Muscle layer of duodenum (tissue), 2 donors: Measurements from ENCODE around the gene CDK2.

Experiments used
- H3K27ac ChIP-seq: one replicate; pipeline ENCODE4 v1.7.0; 2013; ENCODE audit warnings: mild to moderate bottlenecking, low read length
- H3K27me3 ChIP-seq: one replicate; pipeline ENCODE4 v1.7.0; 2013; ENCODE audit warnings: low read depth, mild to moderate bottlenecking, control low read depth, low read length
- H3K36me3 ChIP-seq, 2 donors: one replicate each; pipeline ENCODE4 v1.7.0; 2013; ENCODE audit warnings: low read length in 2 of 2, control low read depth in 1 of 2, mild to moderate bottlenecking in 1 of 2; ENCODE audit not compliant: insufficient read depth in 2 of 2, control insufficient read depth in 1 of 2
- H3K4me1 ChIP-seq, 2 donors: one replicate each; pipeline ENCODE4 v1.7.0; 2013; ENCODE audit warnings: low read length in 2 of 2, mild to moderate bottlenecking in 2 of 2, control low read depth in 1 of 2, moderate library complexity in 1 of 2; ENCODE audit not compliant: insufficient read depth in 2 of 2, control insufficient read depth in 1 of 2
- H3K4me3 ChIP-seq, 2 donors: one replicate each; pipeline ENCODE4 v1.7.0; 2013; ENCODE audit warnings: low read length in 2 of 2, low read depth in 1 of 2, mild to moderate bottlenecking in 1 of 2
- H3K9me3 ChIP-seq, 2 donors: one replicate each; pipeline ENCODE4 v1.7.0; 2013; ENCODE audit warnings: low read length in 2 of 2, control low read depth in 1 of 2, mild to moderate bottlenecking in 1 of 2; ENCODE audit not compliant: control insufficient read depth in 1 of 2
- donor health status: healthy.

CDK2 gene

GRCh38 chr12:55940065-55940732 lies 26.4 kb upstream of the CDK2 start:
- no peaks in the 10 kb centered on the region for H3K9me3 ChIP-seq
- peak overlapping the region; percentile 58 for H3K27ac ChIP-seq
- H3K4me1 ChIP-seq = peaks cover 0 to 6% of the 10 kb centered on the region in 2 donors
- peaks cover 18 to 22% of the 10 kb centered on the region in 2 donors for H3K36me3 ChIP-seq
- no peak overlapping the region for H3K4me3 ChIP-seq
- H3K27me3 ChIP-seq = no peaks in the 10 kb centered on the region

GRCh38 chr12:55942055-55942454 lies 24.6 kb upstream of the CDK2 start:
- Histone ChIP-seq H3K36me3 (peaks cover 21 to 22% of the 10 kb centered on the region in 2 donors), H3K4me3 (no peak overlapping the region), H3K27ac (no peak overlapping the region), H3K9me3 (no peaks in the 10 kb centered on the region), H3K4me1 (peaks cover 0 to 6% of the 10 kb centered on the region in 2 donors), H3K27me3 (no peaks in the 10 kb centered on the region)

- Histone ChIP-seq H3K36me3 (peaks cover 21 to 22% of the 10 kb centered on the region in 2 donors), H3K4me3 (no peak overlapping the region), H3K27ac (no peak overlapping the region), H3K9me3 (no peaks in the 10 kb centered on the region), H3K4me1 (peaks cover 0 to 6% of the 10 kb centered on the region in 2 donors), H3K27me3 (no peaks in the 10 kb centered on the region)
These were observed 24.0 kb upstream of the CDK2 start for GRCh38 chr12:55942577-55943136.

GRCh38 chr12:55946553-55946952 lies 20.1 kb upstream of the CDK2 start:
- Histone ChIP-seq H3K36me3 (peaks cover 18 to 32% of the 10 kb centered on the region in 2 donors), H3K4me1 (no peaks in the 10 kb centered on the region), H3K9me3 (no peaks in the 10 kb centered on the region), H3K27me3 (no peaks in the 10 kb centered on the region), H3K27ac (no peak overlapping the region), H3K4me3 (no peak overlapping the region)

- Histone ChIP-seq H3K4me3 (no peak overlapping the region), H3K9me3 (no peaks in the 10 kb centered on the region), H3K27ac (no peak overlapping the region), H3K36me3 (peaks cover 25 to 32% of the 10 kb centered on the region in 2 donors), H3K4me1 (no peaks in the 10 kb centered on the region), H3K27me3 (no peaks in the 10 kb centered on the region)
These were observed 11.3 kb upstream of the CDK2 start for GRCh38 chr12:55955344-55955743.

- Histone ChIP-seq H3K4me1 (no peaks in the 10 kb centered on the region), H3K4me3 (no peak overlapping the region), H3K36me3 (peaks cover 25 to 31% of the 10 kb centered on the region in 2 donors), H3K27ac (no peak overlapping the region), H3K9me3 (no peaks in the 10 kb centered on the region), H3K27me3 (no peaks in the 10 kb centered on the region)
These were observed 10.7 kb upstream of the CDK2 start for GRCh38 chr12:55955800-55956508.

GRCh38 chr12:55957106-55957859 lies 9.3 kb upstream of the CDK2 start:
- no peaks in the 10 kb centered on the region for H3K9me3 ChIP-seq
- no peak overlapping the region for H3K4me3 ChIP-seq
- no peaks in the 10 kb centered on the region for H3K4me1 ChIP-seq
- H3K36me3 ChIP-seq = peaks cover 11 to 18% of the 10 kb centered on the region in 2 donors
- no peaks in the 10 kb centered on the region for H3K27me3 ChIP-seq
- H3K27ac ChIP-seq = no peak overlapping the region

GRCh38 chr12:55963760-55964159 lies 2.9 kb upstream of the CDK2 start:
- H3K27ac ChIP-seq = no peak overlapping the region
- H3K4me3 ChIP-seq = no peak overlapping the region
- H3K9me3 ChIP-seq = no peaks in the 10 kb centered on the region
- H3K36me3 ChIP-seq = no peaks in the 10 kb centered on the region
- no peaks in the 10 kb centered on the region for H3K27me3 ChIP-seq
- peaks cover 7 to 14% of the 10 kb centered on the region in 2 donors for H3K4me1 ChIP-seq

- H3K4me1 ChIP-seq = peaks cover 7 to 14% of the 10 kb centered on the region in 2 donors
- H3K4me3 ChIP-seq = no peak overlapping the region
- no peaks in the 10 kb centered on the region for H3K9me3 ChIP-seq
- H3K36me3 ChIP-seq = no peaks in the 10 kb centered on the region
- no peaks in the 10 kb centered on the region for H3K27me3 ChIP-seq
- H3K27ac ChIP-seq = no peak overlapping the region
These were observed 1.4 kb upstream of the CDK2 start for GRCh38 chr12:55965240-55965639.

GRCh38 chr12:55965941-55966407 lies 656 bp upstream of the CDK2 start, which contains the start of gene PMEL:
Gene PMEL (minus strand): TSS chr12:55966042. CDS start chr12:55966011, 31 bp downstream.
- Histone ChIP-seq H3K36me3 (peaks cover 0 to 5% of the 10 kb centered on the region in 2 donors), H3K4me3 (peak within 1 kb of the TSS; percentile 82 to 86), H3K27ac (peak within 1 kb of the TSS; percentile 80), H3K27me3 (no peaks in the 10 kb centered on the region), H3K4me1 (peaks cover 7 to 14% of the 10 kb centered on the region in 2 donors), H3K9me3 (no peaks in the 10 kb centered on the region)

- H3K27me3 ChIP-seq = no peaks in the 10 kb centered on the region
- no peaks in the 10 kb centered on the region for H3K9me3 ChIP-seq
- no peak overlapping the region for H3K4me3 ChIP-seq
- peaks cover 7 to 23% of the 10 kb centered on the region in 2 donors for H3K4me1 ChIP-seq
- no peak overlapping the region for H3K27ac ChIP-seq
- peaks cover 0 to 8% of the 10 kb centered on the region in 2 donors for H3K36me3 ChIP-seq
These were observed 2.7 kb downstream of the CDK2 start for GRCh38 chr12:55969356-55969755.
